ENCODE data around the gene CIAO2A. TPM values are rescaled to one million over a fixed set of nuclear protein-coding genes. Genes with fewer than 3 reads are reported as not detected.
A peak's percentile ranks its signal among the peaks of the same experiment; 100 is the strongest.

The CIAO2A gene
- total and polyA plus RNA-seq, 4 donors = 41.7 to 48.1 (median 47.3) TPM

- H3K4me1 ChIP-seq (ENCODE audit: control insufficient read depth, insufficient read depth, low read length) = peaks cover 14% of the 10 kb centered on the region
- H3K27ac ChIP-seq (ENCODE audit: low read depth, low read length) = no peak overlapping the region
- no CpG with 5 or more reads among the region's 2 CpGs for WGBS (ENCODE audit: insufficient coverage)
Measured at GRCh38 chr15:64100958-64101357, 7.3 kb upstream of the CIAO2A start.

GRCh38 chr15:64099379-64099778 lies 5.7 kb upstream of the CIAO2A start:
- WGBS (ENCODE audit: insufficient coverage) = no CpG with 5 or more reads among the region's 2 CpGs
- H3K36me3 ChIP-seq (ENCODE audit: control insufficient read depth, insufficient read depth, low read length) = peaks cover 3% of the 10 kb centered on the region
- H3K4me1 ChIP-seq (ENCODE audit: control insufficient read depth, insufficient read depth, low read length) = peaks cover 19% of the 10 kb centered on the region
- no peaks in the 10 kb centered on the region for H3K27me3 ChIP-seq (ENCODE audit: control insufficient read depth, insufficient read depth, low read length)
- H3K4me3 ChIP-seq (ENCODE audit: low read depth, low read length) = no peak overlapping the region
- H3K27ac ChIP-seq (ENCODE audit: low read depth, low read length) = no peak overlapping the region
- no peak for DNase-seq (ENCODE audit: low read depth in 4 of 6, low spot score in 6 of 6)
- H3K9me3 ChIP-seq (ENCODE audit: control insufficient read depth, insufficient read depth, low read length) = no peaks in the 10 kb centered on the region

More at GRCh38 chr15:64100958-64101357, 7.3 kb upstream of the CIAO2A start:
- no peak for DNase-seq (ENCODE audit: low read depth in 4 of 6, low spot score in 6 of 6)
- Histone ChIP-seq H3K9me3 (ENCODE audit: control insufficient read depth, insufficient read depth, low read length) (no peaks in the 10 kb centered on the region), H3K36me3 (ENCODE audit: control insufficient read depth, insufficient read depth, low read length) (peaks cover 3% of the 10 kb centered on the region), H3K4me3 (ENCODE audit: low read depth, low read length) (no peak overlapping the region), H3K27me3 (ENCODE audit: control insufficient read depth, insufficient read depth, low read length) (no peaks in the 10 kb centered on the region)

- peaks cover 28% of the 10 kb centered on the region for H3K4me1 ChIP-seq (ENCODE audit: control insufficient read depth, insufficient read depth, low read length)
- no peaks in the 10 kb centered on the region for H3K9me3 ChIP-seq (ENCODE audit: control insufficient read depth, insufficient read depth, low read length)
- 2% methylated on average over 8 of the region's 16 CpGs for WGBS (ENCODE audit: insufficient coverage)
- H3K4me3 ChIP-seq (ENCODE audit: low read depth, low read length) = peak overlapping the region; percentile 94
- peak in 2 of 6 donors; percentile 10 to 24 for DNase-seq (ENCODE audit: low read depth in 4 of 6, low spot score in 6 of 6)
- no peaks in the 10 kb centered on the region for H3K27me3 ChIP-seq (ENCODE audit: control insufficient read depth, insufficient read depth, low read length)
- no peak overlapping the region for H3K27ac ChIP-seq (ENCODE audit: low read depth, low read length)
- peaks cover 3% of the 10 kb centered on the region for H3K36me3 ChIP-seq (ENCODE audit: control insufficient read depth, insufficient read depth, low read length)
Measured at GRCh38 chr15:64096668-64097384, 3.2 kb upstream of the CIAO2A start.

GRCh38 chr15:64095795-64096667 lies 2.4 kb upstream of the CIAO2A start, which contains the start of gene SNX1:
Gene SNX1 (plus strand): TSS chr15:64095982. CDS start chr15:64096014, 32 bp downstream.
- peak; percentile 72 to 99 (median 90) for DNase-seq (ENCODE audit: low read depth in 4 of 6, low spot score in 6 of 6)

GRCh38 chr15:64095431-64095794 lies 1.8 kb upstream of the CIAO2A start:
- peak overlapping the region; percentile 94 for H3K4me3 ChIP-seq (ENCODE audit: low read depth, low read length)
- peak in 1 of 6 donors; percentile 15 for DNase-seq (ENCODE audit: low read depth in 4 of 6, low spot score in 6 of 6)
- 38% methylated on average over 3 of the region's 4 CpGs for WGBS (ENCODE audit: insufficient coverage)
- H3K4me1 ChIP-seq (ENCODE audit: control insufficient read depth, insufficient read depth, low read length) = peaks cover 28% of the 10 kb centered on the region
- H3K9me3 ChIP-seq (ENCODE audit: control insufficient read depth, insufficient read depth, low read length) = no peaks in the 10 kb centered on the region
- no peaks in the 10 kb centered on the region for H3K27me3 ChIP-seq (ENCODE audit: control insufficient read depth, insufficient read depth, low read length)
- H3K36me3 ChIP-seq (ENCODE audit: control insufficient read depth, insufficient read depth, low read length) = peaks cover 3% of the 10 kb centered on the region
- H3K27ac ChIP-seq (ENCODE audit: low read depth, low read length) = peak overlapping the region; percentile 79

More at GRCh38 chr15:64095795-64096667, 2.4 kb upstream of the CIAO2A start, which contains the start of gene SNX1:
- Histone ChIP-seq H3K9me3 (ENCODE audit: control insufficient read depth, insufficient read depth, low read length) (no peaks in the 10 kb centered on the region), H3K27ac (ENCODE audit: low read depth, low read length) (peak within 1 kb of the TSS; percentile 79), H3K27me3 (ENCODE audit: control insufficient read depth, insufficient read depth, low read length) (no peaks in the 10 kb centered on the region), H3K36me3 (ENCODE audit: control insufficient read depth, insufficient read depth, low read length) (peaks cover 3% of the 10 kb centered on the region), H3K4me3 (ENCODE audit: low read depth, low read length) (peak within 1 kb of the TSS; percentile 94), H3K4me1 (ENCODE audit: control insufficient read depth, insufficient read depth, low read length) (peaks cover 28% of the 10 kb centered on the region)
- WGBS (ENCODE audit: insufficient coverage) = 0% methylated on average over 64 of the region's 70 CpGs

GRCh38 chr15:64092864-64093626 lies 593 bp downstream of the CIAO2A start:
- H3K27me3 ChIP-seq (ENCODE audit: control insufficient read depth, insufficient read depth, low read length) = no peaks in the 10 kb centered on the region
- peaks cover 5% of the 10 kb centered on the region for H3K36me3 ChIP-seq (ENCODE audit: control insufficient read depth, insufficient read depth, low read length)
- 8% methylated on average over 22 of the region's 22 CpGs for WGBS (ENCODE audit: insufficient coverage)
- peak overlapping the region; percentile 94 for H3K4me3 ChIP-seq (ENCODE audit: low read depth, low read length)
- DNase-seq (ENCODE audit: low read depth in 4 of 6, low spot score in 6 of 6) = peak in 3 of 6 donors; percentile 14 to 70 (median 60)
- peak overlapping the region; percentile 95 for H3K27ac ChIP-seq (ENCODE audit: low read depth, low read length)
- no peaks in the 10 kb centered on the region for H3K9me3 ChIP-seq (ENCODE audit: control insufficient read depth, insufficient read depth, low read length)
- peaks cover 21% of the 10 kb centered on the region for H3K4me1 ChIP-seq (ENCODE audit: control insufficient read depth, insufficient read depth, low read length)

- no peaks in the 10 kb centered on the region for H3K27me3 ChIP-seq (ENCODE audit: control insufficient read depth, insufficient read depth, low read length)
- peaks cover 6% of the 10 kb centered on the region for H3K36me3 ChIP-seq (ENCODE audit: control insufficient read depth, insufficient read depth, low read length)
- peaks cover 20% of the 10 kb centered on the region for H3K4me1 ChIP-seq (ENCODE audit: control insufficient read depth, insufficient read depth, low read length)
- no peak overlapping the region for H3K4me3 ChIP-seq (ENCODE audit: low read depth, low read length)
- no peak overlapping the region for H3K27ac ChIP-seq (ENCODE audit: low read depth, low read length)
- no peak for DNase-seq (ENCODE audit: low read depth in 4 of 6, low spot score in 6 of 6)
- no peaks in the 10 kb centered on the region for H3K9me3 ChIP-seq (ENCODE audit: control insufficient read depth, insufficient read depth, low read length)
Measured at GRCh38 chr15:64092075-64092820, 1.4 kb downstream of the CIAO2A start.

GRCh38 chr15:64090527-64090926 lies 3.1 kb downstream of the CIAO2A start:
- WGBS (ENCODE audit: insufficient coverage) = 67% methylated on average over 3 of the region's 3 CpGs
- H3K36me3 ChIP-seq (ENCODE audit: control insufficient read depth, insufficient read depth, low read length) = peaks cover 8% of the 10 kb centered on the region
- DNase-seq (ENCODE audit: low read depth in 4 of 6, low spot score in 6 of 6) = no peak
- no peak overlapping the region for H3K4me3 ChIP-seq (ENCODE audit: low read depth, low read length)
- H3K9me3 ChIP-seq (ENCODE audit: control insufficient read depth, insufficient read depth, low read length) = no peaks in the 10 kb centered on the region
- H3K27me3 ChIP-seq (ENCODE audit: control insufficient read depth, insufficient read depth, low read length) = no peaks in the 10 kb centered on the region
- H3K4me1 ChIP-seq (ENCODE audit: control insufficient read depth, insufficient read depth, low read length) = peaks cover 14% of the 10 kb centered on the region
- H3K27ac ChIP-seq (ENCODE audit: low read depth, low read length) = no peak overlapping the region
